GM18873 (cell line): ENCODE measurements around the gene DGCR8.
A peak's percentile ranks its signal among the peaks of the same experiment; 100 is the strongest.

ENCODE experiments used
- ATAC-seq: cut with Tn5 transposase; IDR thresholded peaks from one replicate; pipeline ENCODE4 v1.9.1; 2021; ENCODE audit warnings: mild to moderate bottlenecking, moderate library complexity, moderate number of reproducible peaks; ENCODE audit not compliant: unreplicated experiment, low FRiP score

DGCR8 gene

GRCh38 chr22:20079745-20080444, at the start of gene DGCR8:
DGCR8 (plus strand) TSS chr22:20080241; CDS start chr22:20085964, 5,723 bp downstream.
- peak; percentile 48 for ATAC-seq

- ATAC-seq: no peak
Observed at GRCh38 chr22:20031732-20032406, 48.2 kb upstream of the DGCR8 start.

DNA sequence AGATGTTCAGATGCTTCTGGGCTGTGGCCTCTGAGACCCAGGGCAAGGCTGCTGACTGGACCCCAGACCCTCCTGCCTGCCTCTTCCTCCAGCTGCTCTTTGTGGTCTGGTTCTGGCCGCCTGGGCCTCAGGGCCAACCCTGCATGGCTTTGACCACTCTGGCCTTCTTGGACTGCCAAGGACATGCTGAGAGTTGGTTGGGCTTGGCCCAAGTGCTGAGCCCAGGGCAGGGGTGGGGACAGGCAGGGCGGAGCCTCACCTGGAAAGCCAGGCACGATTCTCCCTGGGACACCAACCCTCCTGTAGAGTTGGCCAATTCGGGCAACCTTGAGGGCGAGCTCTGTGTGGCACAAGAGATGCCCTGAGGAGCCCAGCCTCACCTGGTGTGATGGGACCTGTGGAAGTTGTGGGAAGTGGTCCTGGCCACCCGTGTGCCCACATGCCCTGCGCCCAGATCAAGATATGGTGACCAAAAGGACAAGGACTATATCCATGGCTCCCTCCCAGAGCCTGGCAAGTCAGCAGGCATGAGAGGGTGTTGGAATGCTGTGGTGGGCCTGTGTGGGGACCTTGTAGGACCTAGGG, 47.5 kb upstream of the DGCR8 start:
- no peak for ATAC-seq

- ATAC-seq: no peak
Observed at GRCh38 chr22:20033045-20033706, 46.9 kb upstream of the DGCR8 start.

DNA sequence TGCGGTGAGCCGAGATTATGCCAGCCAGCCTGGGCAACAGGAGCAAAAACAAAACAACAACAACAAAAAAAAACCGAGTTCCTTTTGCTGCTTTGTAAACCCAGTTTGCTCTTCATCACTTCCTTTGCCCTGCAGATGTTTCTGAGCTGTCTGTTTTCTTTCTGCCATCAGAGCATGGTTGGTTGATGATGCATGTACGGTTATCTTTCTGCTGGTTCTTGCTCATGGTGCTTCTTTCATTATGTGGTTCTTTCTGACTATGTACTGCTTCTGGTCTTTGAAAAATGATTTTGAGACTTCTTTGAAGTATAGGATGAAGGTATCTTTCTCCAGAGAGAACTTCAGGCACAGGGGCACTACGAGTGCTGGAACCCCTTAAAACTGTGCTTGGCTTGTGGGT, 45.9 kb upstream of the DGCR8 start:
- ATAC-seq: no peak

GRCh38 chr22:20035375-20036083, 44.5 kb upstream of the DGCR8 start:
- ATAC-seq: no peak

GRCh38 chr22:20036084-20036482, 44.0 kb upstream of the DGCR8 start:
- ATAC-seq: no peak

GRCh38 chr22:20036535-20037392, 43.3 kb upstream of the DGCR8 start:
- ATAC-seq: no peak

DNA sequence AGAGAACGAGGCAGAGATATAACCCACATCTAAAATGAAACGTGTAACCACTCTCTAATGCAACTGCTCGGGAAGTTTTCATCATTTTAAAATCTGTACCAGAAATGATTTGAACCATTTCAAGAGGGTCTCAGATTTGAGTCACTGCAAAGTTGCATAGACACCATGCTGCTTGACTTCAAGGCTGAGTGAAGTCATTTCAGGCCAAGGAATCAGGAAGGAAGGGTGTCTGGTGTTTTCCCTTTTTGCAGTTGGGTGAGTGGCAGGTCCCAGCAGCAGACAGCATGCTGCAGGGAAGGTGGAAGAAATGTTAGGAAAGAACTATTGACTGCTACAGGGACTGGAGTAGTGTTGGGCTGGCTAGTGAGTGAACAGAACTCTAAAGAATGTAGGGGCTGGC, 42.6 kb upstream of the DGCR8 start:
- no peak for ATAC-seq

DNA sequence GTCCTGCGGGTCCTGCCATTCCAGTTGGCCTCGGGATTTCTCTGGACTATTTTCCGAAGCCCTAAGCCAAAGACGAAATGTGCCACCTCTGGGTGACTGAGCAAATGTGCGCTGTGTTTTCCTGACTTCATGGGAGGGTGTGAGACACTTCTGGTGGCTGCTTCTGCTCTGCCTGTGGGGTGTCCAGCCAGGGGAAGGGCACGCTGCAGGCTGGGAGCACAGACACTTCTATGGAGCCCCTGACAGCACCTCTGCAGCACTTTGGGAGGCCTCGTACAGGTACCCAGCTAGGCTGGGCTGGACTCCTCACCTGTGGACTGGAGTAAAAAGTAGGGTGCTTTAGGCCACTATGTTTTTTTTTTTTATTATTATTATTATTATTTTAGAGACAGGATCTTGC, 41.5 kb upstream of the DGCR8 start:
- no peak for ATAC-seq

DNA sequence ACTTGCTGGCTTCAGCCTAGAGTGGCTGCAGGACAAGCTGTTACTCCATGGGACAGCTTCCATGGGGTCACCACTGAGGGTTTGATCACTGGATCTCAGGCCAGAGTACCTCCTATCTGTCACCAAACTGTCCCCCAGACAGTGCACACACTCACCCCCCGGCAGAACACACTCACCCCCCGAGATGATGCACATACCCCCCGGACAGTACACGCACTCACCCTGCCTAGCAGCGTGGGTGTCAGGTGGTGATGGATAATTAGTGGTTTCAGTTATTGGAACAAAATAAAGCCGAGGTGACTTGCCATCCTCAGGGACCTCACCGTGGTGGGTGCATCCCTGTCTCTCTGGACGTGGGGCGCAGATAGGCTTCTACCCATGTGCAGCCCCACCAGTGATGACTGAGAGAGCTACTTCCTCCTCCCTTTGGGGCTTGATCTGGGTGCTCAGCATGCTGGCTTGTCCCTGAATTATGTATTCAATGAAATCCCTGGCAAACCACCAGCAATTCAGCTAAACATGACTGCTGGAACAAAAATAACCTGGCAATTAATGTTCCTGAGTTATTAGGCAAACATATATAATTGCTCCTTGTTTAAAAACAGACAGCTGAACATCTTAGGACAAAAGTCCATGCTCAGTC, 40.2 kb upstream of the DGCR8 start:
- ATAC-seq: no peak

DNA sequence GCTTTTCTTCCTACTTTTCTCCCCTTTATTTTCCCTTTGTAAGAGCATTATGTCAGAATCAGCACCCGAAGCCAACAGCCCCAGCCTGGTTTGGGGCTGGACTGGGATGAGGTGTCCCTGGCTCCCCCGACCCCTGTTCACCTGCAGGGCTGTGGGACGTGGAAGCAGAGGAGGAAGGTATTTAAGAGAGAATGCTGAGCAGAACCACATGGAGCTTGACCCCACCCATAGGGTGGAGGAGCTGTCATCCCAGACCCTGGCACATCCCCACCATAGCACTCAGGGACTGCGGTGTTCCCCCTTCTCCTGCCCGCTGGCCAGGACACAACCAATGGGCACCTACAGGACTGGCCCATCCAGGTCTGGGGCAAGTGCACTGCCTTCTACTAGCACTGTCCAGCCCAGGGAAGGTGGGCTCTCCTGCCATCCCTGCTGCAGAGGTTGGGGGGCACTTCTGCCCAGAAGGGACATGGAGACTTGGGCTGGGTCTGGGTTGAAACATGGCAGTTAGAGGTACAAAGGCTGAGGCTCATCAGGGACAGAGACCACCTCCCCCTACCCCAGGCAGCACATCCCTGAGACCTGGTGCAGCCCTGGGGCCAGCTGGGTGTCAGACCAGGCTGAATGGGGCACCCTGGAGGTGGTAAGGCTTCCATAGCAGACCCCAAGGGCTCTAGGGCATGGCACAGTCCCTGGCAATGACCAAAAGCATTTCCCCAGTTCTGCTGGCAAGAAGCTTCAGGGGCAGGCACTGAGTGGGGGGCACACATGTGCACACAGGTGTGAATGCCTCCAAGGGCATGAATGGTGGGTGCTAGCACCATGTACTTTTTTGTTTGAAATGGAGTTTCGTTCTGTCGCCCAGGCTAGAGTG, 39.5 kb upstream of the DGCR8 start:
- ATAC-seq: no peak

DNA sequence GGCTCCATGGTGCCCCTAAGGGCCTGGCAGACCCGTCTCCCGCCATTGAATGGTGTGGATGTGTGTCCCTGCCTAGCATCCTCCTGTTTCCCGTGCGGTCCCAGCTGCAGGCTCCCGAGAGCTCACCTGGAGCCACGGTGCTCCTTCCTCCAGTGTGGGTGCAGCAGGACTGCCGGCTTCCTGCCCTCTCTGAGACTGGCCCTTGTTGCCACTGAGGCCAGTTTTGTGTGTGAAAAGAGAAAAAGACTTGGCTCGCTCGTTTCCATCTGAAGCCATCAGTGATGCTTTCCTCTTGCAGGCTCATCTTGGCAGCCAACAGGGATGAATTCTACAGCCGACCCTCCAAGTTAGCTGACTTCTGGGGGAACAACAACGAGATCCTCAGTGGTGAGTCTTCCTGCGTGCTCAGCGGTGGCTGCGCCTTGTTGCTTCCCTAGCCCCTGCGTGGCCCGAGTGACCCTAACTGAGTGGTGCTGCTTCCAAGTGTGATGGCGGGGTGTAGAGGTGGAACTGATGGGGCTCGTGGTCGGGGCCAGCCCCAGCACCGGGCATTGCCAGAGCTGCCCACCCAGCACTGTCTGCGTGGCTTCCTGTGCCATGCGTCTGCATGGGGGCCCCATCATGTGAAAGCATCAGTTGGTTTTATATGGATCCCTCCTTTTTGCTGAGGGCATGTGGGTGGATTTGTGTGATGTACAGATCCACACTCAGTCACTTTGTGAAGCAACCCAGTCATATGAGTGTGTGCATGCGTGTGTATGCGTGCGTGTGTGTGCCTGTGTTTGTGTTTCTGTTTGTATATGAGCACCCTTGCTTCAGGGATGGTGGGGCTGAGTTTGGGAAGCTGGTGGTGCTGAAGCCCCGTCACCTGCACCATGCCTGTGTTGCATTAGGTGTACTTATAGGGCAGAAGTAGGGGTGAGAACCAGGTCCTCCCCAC, 36.7 kb upstream of the DGCR8 start:
- no peak for ATAC-seq

GRCh38 chr22:20043997-20044342, 36.1 kb upstream of the DGCR8 start:
- ATAC-seq: no peak

- no peak for ATAC-seq
Observed at GRCh38 chr22:20044495-20045151, 35.4 kb upstream of the DGCR8 start.

GRCh38 chr22:20046730-20047129, 33.3 kb upstream of the DGCR8 start:
- ATAC-seq: no peak

DNA sequence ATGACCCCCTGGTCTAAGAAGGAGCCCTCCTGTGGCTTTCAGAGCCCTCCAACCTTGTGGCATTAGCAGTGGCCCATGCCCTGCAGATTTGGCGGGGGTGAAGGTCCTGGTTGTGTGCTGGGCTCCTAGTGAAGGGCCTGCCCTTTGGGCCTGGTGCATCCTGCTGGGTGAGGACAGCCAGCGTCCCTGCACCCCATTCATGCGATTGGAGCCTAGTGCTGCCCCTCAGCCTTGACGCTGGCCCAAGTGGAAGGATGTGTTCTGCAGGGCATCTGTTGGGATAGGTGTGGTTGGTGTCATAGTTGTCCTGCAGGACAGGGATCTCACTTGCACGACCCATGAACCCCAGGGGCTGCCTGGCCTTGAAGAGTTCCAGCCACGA, 28.1 kb upstream of the DGCR8 start:
- no peak for ATAC-seq
